Measurements from ENCODE around the gene AMBP. TPM values are rescaled to one million over a fixed set of nuclear protein-coding genes. Genes with fewer than 3 reads are reported as not detected.

AMBP gene
- total RNA-seq, 2 experiments from 2014 or later = not detected

DNA sequence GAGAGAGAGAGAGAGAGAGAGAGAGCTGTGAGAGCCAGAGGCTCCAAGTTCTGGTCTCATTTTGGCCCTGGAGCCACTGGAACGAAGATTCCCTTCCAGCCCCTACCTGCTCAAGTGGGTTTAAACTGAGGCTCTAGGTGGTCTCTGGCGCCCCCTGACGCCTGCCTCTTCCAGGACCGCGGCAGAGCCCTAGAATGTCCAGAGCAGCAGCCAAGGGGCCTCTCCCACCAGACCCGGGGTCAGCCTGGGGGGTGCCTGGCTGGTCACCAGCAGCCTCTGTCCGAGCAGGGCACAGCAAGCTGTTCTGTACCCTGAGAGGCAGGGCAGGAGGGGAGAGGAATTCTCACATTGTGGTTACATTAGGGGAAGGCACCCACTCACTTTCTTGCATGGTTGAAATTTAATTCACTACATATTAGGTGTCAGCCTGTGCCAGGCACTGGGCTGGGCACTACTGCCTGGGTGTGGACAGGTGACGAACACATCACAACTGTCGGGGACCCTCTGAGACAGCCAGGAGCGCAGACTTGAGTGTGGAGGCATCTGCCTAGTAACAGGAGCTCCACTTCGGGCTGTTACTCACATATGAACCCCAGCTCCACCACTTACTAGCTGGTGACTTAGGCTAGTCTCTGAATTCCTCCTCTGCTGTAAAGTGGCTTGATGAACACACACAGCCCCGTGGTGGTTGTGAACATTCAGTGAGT lies 44.5 kb downstream of the AMBP start:
- no peak overlapping the region for H3K4me3 ChIP-seq (ENCODE audit: low read length)
- Mint-ChIP-seq H3K4me3 (no peak overlapping the region), H3K27me3 (no peaks in the 10 kb centered on the region), H3K9me3 (no peaks in the 10 kb centered on the region), H3K36me3 (ENCODE audit: low read depth) (no peaks in the 10 kb centered on the region), H3K27ac (no peak overlapping the region), H3K4me1 (ENCODE audit: low read depth) (no peaks in the 10 kb centered on the region)
- no peak for DNase-seq
- H3K27ac ChIP-seq (ENCODE audit: low read depth in 1 of 2, low read length in 2 of 2) = no peak overlapping the region
- H3K36me3 ChIP-seq (ENCODE audit: insufficient read depth, low read length) = no peaks in the 10 kb centered on the region
- ChIA-PET CTCF (no interaction called here), POLR2A (no interaction called here)
- TF ChIP-seq, protein P1, sequence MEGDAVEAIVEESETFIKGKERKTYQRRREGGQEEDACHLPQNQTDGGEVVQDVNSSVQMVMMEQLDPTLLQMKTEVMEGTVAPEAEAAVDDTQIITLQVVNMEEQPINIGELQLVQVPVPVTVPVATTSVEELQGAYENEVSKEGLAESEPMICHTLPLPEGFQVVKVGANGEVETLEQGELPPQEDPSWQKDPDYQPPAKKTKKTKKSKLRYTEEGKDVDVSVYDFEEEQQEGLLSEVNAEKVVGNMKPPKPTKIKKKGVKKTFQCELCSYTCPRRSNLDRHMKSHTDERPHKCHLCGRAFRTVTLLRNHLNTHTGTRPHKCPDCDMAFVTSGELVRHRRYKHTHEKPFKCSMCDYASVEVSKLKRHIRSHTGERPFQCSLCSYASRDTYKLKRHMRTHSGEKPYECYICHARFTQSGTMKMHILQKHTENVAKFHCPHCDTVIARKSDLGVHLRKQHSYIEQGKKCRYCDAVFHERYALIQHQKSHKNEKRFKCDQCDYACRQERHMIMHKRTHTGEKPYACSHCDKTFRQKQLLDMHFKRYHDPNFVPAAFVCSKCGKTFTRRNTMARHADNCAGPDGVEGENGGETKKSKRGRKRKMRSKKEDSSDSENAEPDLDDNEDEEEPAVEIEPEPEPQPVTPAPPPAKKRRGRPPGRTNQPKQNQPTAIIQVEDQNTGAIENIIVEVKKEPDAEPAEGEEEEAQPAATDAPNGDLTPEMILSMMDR (IDR thresholded peaks at IDR 0.05) = no peak
- H3K9me3 ChIP-seq (ENCODE audit: control insufficient read depth in 1 of 2, insufficient read depth in 1 of 2, low read length in 2 of 2) = no peaks in the 10 kb centered on the region
- intact Hi-C loops (cut with DNase I, micrococcal nuclease) = no loop called here
- no peaks in the 10 kb centered on the region for H3K4me1 ChIP-seq (ENCODE audit: insufficient read depth, low read length)
- H3K27me3 ChIP-seq (ENCODE audit: control insufficient read depth in 1 of 2, insufficient read depth in 2 of 2, low read length in 2 of 2) = no peaks in the 10 kb centered on the region
- no peak for ATAC-seq (ENCODE audit: poor library complexity)

- ChIA-PET POLR2A (no interaction called here), CTCF (no interaction called here)
- Mint-ChIP-seq H3K4me1 (ENCODE audit: low read depth) (no peaks in the 10 kb centered on the region), H3K9me3 (no peaks in the 10 kb centered on the region), H3K36me3 (ENCODE audit: low read depth) (no peaks in the 10 kb centered on the region), H3K27me3 (no peaks in the 10 kb centered on the region), H3K4me3 (no peak overlapping the region), H3K27ac (no peak overlapping the region)
- Histone ChIP-seq H3K9me3 (ENCODE audit: control insufficient read depth in 1 of 2, insufficient read depth in 1 of 2, low read length in 2 of 2) (no peaks in the 10 kb centered on the region), H3K27me3 (ENCODE audit: control insufficient read depth in 1 of 2, insufficient read depth in 2 of 2, low read length in 2 of 2) (no peaks in the 10 kb centered on the region), H3K4me1 (ENCODE audit: insufficient read depth, low read length) (no peaks in the 10 kb centered on the region), H3K4me3 (ENCODE audit: low read length) (no peak overlapping the region), H3K27ac (ENCODE audit: low read depth in 1 of 2, low read length in 2 of 2) (no peak overlapping the region), H3K36me3 (ENCODE audit: insufficient read depth, low read length) (no peaks in the 10 kb centered on the region)
- TF ChIP-seq, protein P1 (IDR thresholded peaks at IDR 0.05) = no peak
- no peak for DNase-seq
- intact Hi-C loops (cut with DNase I, micrococcal nuclease) = no loop called here
- ATAC-seq (ENCODE audit: poor library complexity) = no peak
Observed at GRCh38 chr9:114031948-114032840, 45.9 kb downstream of the AMBP start.

- no peak overlapping the region for H3K4me3 Mint-ChIP-seq
- DNase-seq (no peak), ATAC-seq (ENCODE audit: poor library complexity) (no peak)
- CTCF ChIA-PET = no interaction called here
- no peaks in the 10 kb centered on the region for H3K4me1 Mint-ChIP-seq (ENCODE audit: low read depth)
- intact Hi-C loops (cut with DNase I, micrococcal nuclease) = no loop called here
- Histone ChIP-seq H3K4me1 (ENCODE audit: insufficient read depth, low read length) (no peaks in the 10 kb centered on the region), H3K36me3 (ENCODE audit: insufficient read depth, low read length) (no peaks in the 10 kb centered on the region), H3K9me3 (ENCODE audit: control insufficient read depth in 1 of 2, insufficient read depth in 1 of 2, low read length in 2 of 2) (peaks cover 0 to 4% of the 10 kb centered on the region in 2 experiments), H3K4me3 (ENCODE audit: low read length) (no peak overlapping the region), H3K27ac (ENCODE audit: low read depth in 1 of 2, low read length in 2 of 2) (no peak overlapping the region), H3K27me3 (ENCODE audit: control insufficient read depth in 1 of 2, insufficient read depth in 2 of 2, low read length in 2 of 2) (no peaks in the 10 kb centered on the region)
- H3K27ac Mint-ChIP-seq = no peak overlapping the region
- no peaks in the 10 kb centered on the region for H3K27me3 Mint-ChIP-seq
- TF ChIP-seq, protein P1 (IDR thresholded peaks at IDR 0.05) = no peak
- no peaks in the 10 kb centered on the region for H3K9me3 Mint-ChIP-seq
- POLR2A ChIA-PET = no interaction called here
- H3K36me3 Mint-ChIP-seq (ENCODE audit: low read depth) = no peaks in the 10 kb centered on the region
Observed at GRCh38 chr9:114031037-114031630, 47.0 kb downstream of the AMBP start.
